Loucy (cell line): ENCODE measurements around the gene CNTN5.

ENCODE experiments used
- EZH2phosphoT487 ChIP-seq: fragments of 200-600 bp; IDR thresholded peaks from 2 replicates; pipeline ENCODE4 v1.6.1; 2018; ENCODE audit warnings: antibody characterized with exemption, mild to moderate bottlenecking, moderate library complexity, borderline replicate concordance
- TF ChIP-seq, protein P1 (sequence below): fragments of 200-600 bp; sonication (generic); conservative IDR thresholded peaks from 2 replicates; pipeline ENCODE4 v1.5.1; 2014; ENCODE audit warnings: mild to moderate bottlenecking, antibody characterized with exemption, low read length

DNA sequence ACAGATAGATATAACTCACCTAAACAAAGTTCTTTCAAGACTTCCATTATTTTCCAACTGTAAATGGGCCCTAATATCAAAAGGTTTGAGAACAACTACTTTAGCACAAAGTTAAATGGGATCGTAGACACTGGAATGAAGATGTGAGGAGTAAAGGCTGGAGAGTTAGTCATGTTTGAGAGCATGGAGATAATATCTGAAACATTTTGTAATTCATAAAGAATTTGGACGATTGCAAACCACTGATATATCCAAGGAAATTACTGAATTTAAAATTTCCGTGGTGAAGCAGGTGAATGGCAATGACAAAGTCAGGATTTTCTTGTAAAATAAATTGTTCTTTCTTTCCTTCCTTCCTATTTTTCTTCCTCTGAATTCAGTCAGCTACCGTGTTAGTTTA, 564.9 kb downstream of the CNTN5 start:
- TF ChIP-seq, protein P1, sequence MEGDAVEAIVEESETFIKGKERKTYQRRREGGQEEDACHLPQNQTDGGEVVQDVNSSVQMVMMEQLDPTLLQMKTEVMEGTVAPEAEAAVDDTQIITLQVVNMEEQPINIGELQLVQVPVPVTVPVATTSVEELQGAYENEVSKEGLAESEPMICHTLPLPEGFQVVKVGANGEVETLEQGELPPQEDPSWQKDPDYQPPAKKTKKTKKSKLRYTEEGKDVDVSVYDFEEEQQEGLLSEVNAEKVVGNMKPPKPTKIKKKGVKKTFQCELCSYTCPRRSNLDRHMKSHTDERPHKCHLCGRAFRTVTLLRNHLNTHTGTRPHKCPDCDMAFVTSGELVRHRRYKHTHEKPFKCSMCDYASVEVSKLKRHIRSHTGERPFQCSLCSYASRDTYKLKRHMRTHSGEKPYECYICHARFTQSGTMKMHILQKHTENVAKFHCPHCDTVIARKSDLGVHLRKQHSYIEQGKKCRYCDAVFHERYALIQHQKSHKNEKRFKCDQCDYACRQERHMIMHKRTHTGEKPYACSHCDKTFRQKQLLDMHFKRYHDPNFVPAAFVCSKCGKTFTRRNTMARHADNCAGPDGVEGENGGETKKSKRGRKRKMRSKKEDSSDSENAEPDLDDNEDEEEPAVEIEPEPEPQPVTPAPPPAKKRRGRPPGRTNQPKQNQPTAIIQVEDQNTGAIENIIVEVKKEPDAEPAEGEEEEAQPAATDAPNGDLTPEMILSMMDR = no peak
- TF ChIP-seq EZH2phosphoT487 = no peak
